ENCODE data around the gene RREB1.
A peak's percentile ranks its signal among the peaks of the same experiment; 100 is the strongest.

RREB1 gene

DNA sequence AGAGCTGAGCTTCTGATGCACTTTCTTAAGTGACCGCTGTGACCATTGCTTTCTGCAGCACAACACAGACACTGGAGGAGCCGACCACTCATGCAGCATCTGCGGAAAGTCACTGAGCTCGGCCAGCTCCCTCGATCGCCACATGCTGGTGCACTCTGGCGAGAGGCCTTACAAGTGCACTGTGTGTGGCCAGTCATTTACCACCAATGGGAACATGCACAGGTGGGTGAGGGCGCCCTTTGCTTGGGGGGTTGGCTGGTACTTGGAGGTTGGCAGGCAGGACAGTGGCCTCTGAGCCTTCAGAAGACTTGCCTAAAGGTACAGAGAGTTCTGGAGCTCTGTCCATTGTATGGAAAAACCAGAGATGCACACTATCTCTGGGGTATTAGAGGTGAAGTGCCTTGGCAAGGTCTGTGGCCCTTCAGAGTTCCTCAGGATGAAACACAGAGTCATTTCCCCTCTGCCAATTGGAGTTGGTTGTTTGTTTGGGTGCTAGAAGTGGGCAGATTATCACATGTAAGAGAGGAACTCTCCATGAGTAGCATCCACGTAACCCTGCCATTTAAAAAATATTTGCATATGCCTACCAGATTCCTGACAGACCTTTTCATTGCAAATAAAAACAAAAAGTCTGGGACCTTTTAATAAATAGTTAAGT, 81.5 kb downstream of the RREB1 start:
- H3K4me3 ChIP-seq (replicated peaks; ENCODE audit: insufficient read depth, low read length), result no peak overlapping the region
- TF ChIP-seq, protein P1, sequence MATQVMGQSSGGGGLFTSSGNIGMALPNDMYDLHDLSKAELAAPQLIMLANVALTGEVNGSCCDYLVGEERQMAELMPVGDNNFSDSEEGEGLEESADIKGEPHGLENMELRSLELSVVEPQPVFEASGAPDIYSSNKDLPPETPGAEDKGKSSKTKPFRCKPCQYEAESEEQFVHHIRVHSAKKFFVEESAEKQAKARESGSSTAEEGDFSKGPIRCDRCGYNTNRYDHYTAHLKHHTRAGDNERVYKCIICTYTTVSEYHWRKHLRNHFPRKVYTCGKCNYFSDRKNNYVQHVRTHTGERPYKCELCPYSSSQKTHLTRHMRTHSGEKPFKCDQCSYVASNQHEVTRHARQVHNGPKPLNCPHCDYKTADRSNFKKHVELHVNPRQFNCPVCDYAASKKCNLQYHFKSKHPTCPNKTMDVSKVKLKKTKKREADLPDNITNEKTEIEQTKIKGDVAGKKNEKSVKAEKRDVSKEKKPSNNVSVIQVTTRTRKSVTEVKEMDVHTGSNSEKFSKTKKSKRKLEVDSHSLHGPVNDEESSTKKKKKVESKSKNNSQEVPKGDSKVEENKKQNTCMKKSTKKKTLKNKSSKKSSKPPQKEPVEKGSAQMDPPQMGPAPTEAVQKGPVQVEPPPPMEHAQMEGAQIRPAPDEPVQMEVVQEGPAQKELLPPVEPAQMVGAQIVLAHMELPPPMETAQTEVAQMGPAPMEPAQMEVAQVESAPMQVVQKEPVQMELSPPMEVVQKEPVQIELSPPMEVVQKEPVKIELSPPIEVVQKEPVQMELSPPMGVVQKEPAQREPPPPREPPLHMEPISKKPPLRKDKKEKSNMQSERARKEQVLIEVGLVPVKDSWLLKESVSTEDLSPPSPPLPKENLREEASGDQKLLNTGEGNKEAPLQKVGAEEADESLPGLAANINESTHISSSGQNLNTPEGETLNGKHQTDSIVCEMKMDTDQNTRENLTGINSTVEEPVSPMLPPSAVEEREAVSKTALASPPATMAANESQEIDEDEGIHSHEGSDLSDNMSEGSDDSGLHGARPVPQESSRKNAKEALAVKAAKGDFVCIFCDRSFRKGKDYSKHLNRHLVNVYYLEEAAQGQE (IDR thresholded peaks at IDR 0.05; ENCODE audit: insufficient replicate concordance, low read depth), result no peak
- 0 out of 2 replicates have a peak, but pooled peaks have one; percentile 24 for TF ChIP-seq POLR2AphosphoS5 (IDR thresholded peaks at IDR 0.05; ENCODE audit: low read depth)
- no peak for TF ChIP-seq SPI1 (IDR thresholded peaks at IDR 0.05; ENCODE audit: borderline replicate concordance, low read depth)
- H3K27ac ChIP-seq (replicated peaks), result no peak overlapping the region
- no peaks in the 10 kb centered on the region for H3K27me3 ChIP-seq (ENCODE audit: insufficient read depth, poor library complexity, severe bottlenecking)
- no peak for DNase-seq (ENCODE audit: low read depth in 1 of 2, low spot score in 1 of 2)

DNA sequence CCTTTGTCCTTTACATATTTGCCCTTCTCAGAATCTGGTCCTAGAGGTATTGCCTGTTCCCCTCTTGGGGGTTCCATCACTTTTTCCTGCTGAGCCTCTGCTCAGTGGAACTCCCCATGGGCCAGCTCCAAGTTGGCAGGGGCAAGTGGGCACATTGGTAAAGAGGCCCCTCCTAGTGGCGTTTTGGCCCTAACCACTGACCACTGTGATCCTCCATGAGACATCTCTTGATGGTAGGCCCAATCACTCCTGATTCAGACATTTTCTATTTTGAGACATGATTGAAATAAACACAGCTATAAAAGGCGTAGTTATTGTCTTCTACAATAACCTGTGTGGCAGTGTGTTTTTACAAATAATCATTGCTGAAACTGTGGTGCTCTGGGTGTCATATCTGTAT, 83.0 kb downstream of the RREB1 start:
- no peak overlapping the region for H3K27ac ChIP-seq (replicated peaks)
- no peak for DNase-seq (ENCODE audit: low read depth in 1 of 2, low spot score in 1 of 2)
- TF ChIP-seq, protein P1 (IDR thresholded peaks at IDR 0.05; ENCODE audit: insufficient replicate concordance, low read depth), result no peak
- TF ChIP-seq SPI1 (IDR thresholded peaks at IDR 0.05; ENCODE audit: borderline replicate concordance, low read depth) (no peak), GABPA (IDR thresholded peaks at IDR 0.05; ENCODE audit: low read depth) (no peak), POLR2AphosphoS5 (IDR thresholded peaks at IDR 0.05; ENCODE audit: low read depth) (no peak)
- TF ChIP-seq, protein P2, sequence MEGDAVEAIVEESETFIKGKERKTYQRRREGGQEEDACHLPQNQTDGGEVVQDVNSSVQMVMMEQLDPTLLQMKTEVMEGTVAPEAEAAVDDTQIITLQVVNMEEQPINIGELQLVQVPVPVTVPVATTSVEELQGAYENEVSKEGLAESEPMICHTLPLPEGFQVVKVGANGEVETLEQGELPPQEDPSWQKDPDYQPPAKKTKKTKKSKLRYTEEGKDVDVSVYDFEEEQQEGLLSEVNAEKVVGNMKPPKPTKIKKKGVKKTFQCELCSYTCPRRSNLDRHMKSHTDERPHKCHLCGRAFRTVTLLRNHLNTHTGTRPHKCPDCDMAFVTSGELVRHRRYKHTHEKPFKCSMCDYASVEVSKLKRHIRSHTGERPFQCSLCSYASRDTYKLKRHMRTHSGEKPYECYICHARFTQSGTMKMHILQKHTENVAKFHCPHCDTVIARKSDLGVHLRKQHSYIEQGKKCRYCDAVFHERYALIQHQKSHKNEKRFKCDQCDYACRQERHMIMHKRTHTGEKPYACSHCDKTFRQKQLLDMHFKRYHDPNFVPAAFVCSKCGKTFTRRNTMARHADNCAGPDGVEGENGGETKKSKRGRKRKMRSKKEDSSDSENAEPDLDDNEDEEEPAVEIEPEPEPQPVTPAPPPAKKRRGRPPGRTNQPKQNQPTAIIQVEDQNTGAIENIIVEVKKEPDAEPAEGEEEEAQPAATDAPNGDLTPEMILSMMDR (IDR thresholded peaks at IDR 0.05; ENCODE audit: insufficient read depth, low read length), result no peak
- H3K4me3 ChIP-seq (replicated peaks; ENCODE audit: insufficient read depth, low read length), result no peak overlapping the region
- no peaks in the 10 kb centered on the region for H3K27me3 ChIP-seq (ENCODE audit: insufficient read depth, poor library complexity, severe bottlenecking)

DNA sequence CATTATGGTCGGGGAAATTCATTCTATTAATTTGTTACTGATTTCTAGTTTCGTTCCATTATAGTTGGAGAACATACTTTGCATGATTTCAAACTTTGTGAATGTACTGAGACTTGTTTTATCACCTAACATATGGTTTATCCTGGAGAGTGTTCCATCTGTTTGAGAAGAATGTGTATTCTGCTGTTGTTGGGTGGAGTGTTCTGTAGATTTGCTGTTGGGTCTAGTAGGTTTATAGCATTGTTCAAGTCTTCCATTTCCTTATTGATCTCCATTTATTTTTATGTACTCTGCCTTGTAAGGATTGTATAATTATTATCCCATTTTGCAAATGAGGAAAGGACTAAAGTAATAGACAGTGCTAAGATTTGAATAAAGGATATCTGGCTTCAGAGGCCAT, 85.4 kb downstream of the RREB1 start:
- H3K27ac ChIP-seq (replicated peaks), result no peak overlapping the region

More for the DNA sequence above, 85.4 kb downstream of the RREB1 start:
- Histone ChIP-seq H3K4me3 (replicated peaks; ENCODE audit: insufficient read depth, low read length) (no peak overlapping the region), H3K27me3 (ENCODE audit: insufficient read depth, poor library complexity, severe bottlenecking) (no peaks in the 10 kb centered on the region)
- DNase-seq (ENCODE audit: low read depth in 1 of 2, low spot score in 1 of 2), result no peak
- TF ChIP-seq, protein P2 (IDR thresholded peaks at IDR 0.05; ENCODE audit: insufficient read depth, low read length), result no peak
- TF ChIP-seq GABPA (IDR thresholded peaks at IDR 0.05; ENCODE audit: low read depth) (no peak), POLR2AphosphoS5 (IDR thresholded peaks at IDR 0.05; ENCODE audit: low read depth) (no peak), SPI1 (IDR thresholded peaks at IDR 0.05; ENCODE audit: borderline replicate concordance, low read depth) (no peak)
- TF ChIP-seq, protein P1 (IDR thresholded peaks at IDR 0.05; ENCODE audit: insufficient replicate concordance, low read depth), result no peak
